HG03575 (cell line): ENCODE data around the gene CBR1.

Source experiments
- ATAC-seq: cut with Tn5 transposase; IDR thresholded peaks from one replicate; pipeline ENCODE4 v1.9.1; 2021; ENCODE audit not compliant: unreplicated experiment, insufficient number of reproducible peaks, low FRiP score; ENCODE audit errors: extremely low read depth

CBR1 gene

GRCh38 chr21:36069713-36070583 lies at the start of gene CBR1:
TSS of gene CBR1 (plus strand) at chr21:36070024. CDS start at chr21:36070116, 92 bp downstream.
- ATAC-seq, result no peak

- ATAC-seq, result no peak
These were observed 48.5 kb upstream of the CBR1 start for GRCh38 chr21:36021251-36021837.

DNA sequence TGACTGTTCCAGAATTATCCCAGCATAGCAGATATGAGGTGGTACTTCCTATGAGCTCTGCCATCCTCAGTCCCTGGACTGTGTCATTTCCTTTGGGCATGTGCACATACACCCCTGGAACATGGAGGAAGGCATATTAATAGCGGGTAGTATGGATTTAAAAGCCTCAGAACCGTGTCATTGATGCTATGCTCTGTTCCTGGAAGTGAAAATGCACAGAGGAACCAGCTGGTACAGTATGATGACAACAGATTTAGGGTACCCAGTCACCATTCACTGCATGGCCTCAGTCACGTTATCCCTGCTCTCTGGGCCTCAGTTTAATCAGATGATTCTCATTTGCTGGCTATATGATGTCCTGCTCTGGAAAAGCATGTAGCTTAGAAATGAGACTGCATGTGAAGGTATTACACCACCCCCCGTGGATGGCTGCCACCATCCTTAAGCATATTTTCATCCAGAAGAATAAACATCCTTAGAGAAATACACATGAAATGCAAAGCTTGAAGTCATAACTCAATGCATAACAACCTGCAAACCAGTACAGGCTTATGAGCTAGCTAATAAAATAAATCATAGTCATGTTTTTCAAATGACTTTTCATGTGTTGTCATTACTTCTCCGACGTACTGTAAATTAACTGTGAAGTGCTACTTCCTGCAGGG lies 47.3 kb upstream of the CBR1 start:
- ATAC-seq, result no peak

GRCh38 chr21:36023092-36023480 lies 46.7 kb upstream of the CBR1 start:
- ATAC-seq, result no peak

DNA sequence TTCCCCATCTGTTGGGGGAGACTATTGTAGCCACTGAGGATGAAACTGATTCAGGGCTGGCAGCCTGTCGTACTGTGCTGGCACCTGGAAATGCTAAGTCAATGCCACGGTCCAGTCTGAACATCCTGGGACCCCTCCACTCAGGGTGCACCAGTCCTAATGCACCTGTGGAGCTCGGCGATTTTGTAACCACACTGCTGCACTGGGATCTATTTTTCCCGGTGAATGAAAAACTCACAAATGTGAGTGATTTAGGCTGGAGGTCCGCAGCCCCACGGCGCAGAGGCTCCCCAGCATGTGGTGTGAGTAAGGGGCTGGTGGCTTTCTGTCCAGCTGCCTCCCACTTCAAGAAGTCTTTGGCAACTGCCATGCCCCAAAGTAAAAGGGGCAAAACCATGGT lies 45.0 kb upstream of the CBR1 start:
- no peak for ATAC-seq

DNA sequence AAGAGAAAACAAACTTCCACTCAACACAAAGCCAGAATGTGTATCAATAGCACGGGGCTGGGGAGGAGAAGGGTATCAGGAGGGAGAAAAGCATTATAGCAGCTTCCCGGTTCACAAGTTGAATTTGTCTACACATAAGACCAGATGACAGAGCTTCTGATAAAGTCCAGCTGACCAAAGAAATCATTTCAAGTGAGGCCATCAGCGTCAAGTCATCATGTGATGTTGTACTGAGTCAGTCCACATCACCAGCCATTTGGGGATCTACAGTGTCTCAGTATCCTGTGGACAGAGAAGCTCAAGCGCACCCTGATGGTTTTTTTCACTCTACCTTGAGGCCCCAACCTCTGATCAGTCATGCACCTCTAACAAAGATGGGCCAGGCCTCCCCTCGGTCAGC lies 42.5 kb upstream of the CBR1 start:
- no peak for ATAC-seq

DNA sequence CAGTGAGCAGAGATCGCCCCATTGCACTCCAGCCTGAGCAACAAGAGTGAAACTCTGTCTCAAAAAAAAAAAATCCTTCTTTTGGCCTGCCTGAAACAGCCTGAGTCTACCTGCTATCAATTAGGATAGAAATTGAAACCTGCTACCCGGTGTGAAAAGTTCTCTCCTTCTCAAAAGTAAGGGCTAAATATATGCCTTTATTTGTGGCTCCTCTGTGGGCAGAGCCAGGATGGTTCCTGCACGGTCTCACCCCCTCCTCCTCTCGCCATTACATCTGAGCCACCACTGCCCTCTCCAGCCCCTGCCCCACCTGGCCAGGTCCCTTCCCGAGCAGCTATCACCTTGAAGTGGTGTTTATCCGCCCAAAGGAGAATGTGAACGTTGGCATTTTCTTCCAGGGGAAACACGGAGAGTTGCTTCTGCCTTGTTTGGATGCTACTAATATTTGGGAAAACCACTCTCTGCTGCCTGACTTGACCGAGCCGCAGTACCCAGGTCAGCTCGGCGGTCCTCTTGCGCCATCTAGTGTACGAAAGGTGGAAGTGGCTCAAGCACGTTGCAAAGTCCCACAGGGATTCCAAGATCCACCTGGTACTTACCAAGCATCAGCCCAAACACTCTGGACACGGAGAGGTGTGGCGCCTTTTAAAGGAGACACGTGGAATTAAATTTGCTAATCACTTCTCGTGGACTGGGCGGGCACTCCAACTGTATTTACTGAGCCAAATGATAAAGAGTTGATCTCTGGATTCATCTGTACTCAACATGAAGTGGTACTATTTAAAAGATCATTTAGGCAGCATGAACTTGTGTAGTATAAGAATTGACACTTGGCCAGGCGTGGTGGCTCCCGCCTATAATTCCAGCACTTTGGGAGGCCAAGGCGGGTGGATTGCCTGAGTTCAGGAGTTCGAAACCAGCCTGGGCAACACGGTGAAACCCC lies 41.4 kb upstream of the CBR1 start:
- no peak for ATAC-seq

GRCh38 chr21:36029309-36029708 lies 40.5 kb upstream of the CBR1 start:
- no peak for ATAC-seq

DNA sequence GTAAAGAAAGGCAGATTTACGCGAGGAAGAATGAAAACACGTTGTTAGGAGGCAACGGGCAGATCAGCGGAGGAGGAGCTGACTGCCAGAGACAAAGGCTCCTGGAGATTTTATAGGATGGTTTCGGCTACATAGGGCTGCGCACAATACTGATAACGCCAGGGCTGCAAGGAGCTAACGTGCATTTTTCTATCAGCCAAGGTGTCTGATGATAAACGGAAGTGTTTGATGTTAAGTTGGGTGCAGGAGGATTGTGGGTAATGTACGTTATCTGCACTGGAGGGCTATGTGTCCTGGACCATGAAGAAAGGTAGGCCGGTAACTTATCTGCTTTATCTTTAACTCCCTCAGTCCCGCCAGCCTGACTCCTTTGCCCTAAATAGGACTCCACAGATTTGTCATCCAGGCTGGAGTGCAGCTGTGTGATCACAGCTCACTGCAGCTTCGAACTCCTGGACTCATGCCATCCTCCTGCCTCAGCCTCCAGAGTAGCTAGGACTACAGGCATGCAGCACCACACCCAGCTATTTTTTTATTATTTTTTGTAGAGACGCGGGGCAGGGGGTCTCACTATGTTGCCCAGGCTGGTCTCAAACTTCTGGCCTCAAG lies 39.1 kb upstream of the CBR1 start:
- ATAC-seq, result no peak

- no peak for ATAC-seq
These were observed 37.0 kb upstream of the CBR1 start for GRCh38 chr21:36032647-36033406.

- ATAC-seq, result no peak
These were observed 35.5 kb upstream of the CBR1 start for GRCh38 chr21:36034211-36034913.

DNA sequence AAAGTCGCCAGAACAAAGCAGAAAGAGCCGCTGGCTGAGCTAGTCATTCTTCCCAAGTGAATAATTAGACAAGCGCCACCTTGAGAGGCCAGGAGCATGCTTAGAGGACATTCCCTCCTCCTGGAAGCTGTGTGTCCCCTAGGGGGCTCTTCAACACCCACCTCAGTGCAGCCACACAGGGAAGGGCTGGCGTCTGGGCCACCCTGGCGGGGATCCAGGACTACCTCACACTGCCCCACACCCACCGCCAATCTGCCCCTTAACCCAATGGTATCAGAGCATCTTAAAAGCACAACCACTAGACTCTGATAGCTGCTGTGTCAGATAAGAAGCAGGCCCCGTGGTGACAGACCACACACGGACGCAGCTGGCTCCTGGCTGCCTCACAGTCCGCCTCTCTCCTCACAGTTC lies 34.4 kb upstream of the CBR1 start:
- no peak for ATAC-seq

DNA sequence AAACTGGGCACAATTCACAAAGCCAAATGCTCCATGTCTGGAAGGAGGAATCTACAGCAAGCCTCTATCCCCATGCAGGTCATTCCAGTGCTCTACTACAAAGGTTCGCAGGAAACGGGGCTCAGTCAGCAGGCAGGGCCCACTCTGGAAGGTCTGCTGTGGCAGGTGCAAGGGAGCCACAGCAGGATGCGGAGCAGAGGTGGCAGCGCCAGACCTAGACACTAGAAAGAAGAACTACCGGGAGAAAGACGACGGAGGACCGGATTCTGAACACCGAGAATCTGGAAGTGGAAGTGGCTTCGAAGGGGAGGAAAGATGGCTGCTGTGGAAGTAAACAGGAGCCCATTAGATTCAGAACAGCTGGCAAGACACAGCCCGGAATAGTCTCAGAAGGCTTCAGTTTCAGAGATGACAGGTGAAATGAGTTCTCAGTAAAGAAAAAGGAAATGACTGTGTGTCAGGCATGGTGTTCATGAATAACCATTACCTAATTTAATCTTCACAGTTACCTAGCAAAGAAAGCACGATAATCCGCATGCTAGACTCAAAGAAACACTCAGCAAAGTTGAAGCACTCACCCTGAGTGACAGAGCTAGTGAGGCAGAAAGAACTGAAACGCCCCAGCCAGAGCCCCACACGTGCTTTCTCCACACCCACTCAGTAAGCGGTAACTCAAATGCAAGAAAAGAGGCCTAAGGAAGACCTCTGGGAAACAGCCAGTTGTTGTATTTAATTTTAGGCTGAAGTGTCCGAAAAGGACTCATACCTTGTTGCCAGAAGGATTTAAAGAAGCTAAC lies 30.9 kb upstream of the CBR1 start:
- ATAC-seq, result no peak

DNA sequence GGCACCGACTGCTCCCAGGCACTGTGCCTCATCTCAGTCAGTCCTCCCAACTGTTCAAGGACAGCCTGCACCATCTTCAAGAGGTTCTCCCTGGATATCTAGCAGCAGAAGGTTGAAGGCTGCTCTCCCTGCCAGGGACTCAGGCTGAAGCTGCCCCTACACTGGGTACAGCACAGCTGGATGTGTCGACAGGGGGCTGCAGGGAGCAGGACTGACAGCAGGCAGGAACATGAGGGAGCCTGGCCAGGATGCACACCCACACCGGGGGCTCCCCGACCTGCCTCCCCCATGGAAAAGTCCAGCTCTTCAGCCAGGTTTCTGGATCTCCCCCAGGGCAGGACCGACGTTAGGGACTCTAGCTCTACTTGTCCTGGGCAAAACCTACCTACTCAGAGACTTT lies 30.0 kb upstream of the CBR1 start:
- no peak for ATAC-seq

GRCh38 chr21:36040389-36040788 lies 29.4 kb upstream of the CBR1 start:
- ATAC-seq, result no peak

GRCh38 chr21:36041910-36042309 lies 27.9 kb upstream of the CBR1 start:
- no peak for ATAC-seq

DNA sequence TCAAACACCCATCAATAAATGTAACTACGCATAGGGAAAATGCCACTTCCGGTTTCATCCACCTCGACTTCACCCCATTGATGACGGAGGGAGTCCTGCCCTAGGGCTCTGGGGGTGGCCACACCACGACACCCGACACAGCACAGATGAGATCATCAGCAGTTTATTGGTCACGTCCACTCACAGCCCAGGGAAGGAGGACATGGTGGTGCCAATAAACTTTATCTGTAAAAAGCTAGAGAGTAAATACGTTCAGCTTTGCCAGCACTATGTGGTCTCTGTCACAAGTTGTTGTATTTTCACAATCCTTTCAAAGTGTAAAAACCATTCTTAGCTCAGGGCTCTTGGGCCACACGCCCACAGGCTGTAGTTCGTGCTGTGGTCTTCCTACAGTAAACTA lies 25.8 kb upstream of the CBR1 start:
- ATAC-seq, result no peak
